Astrocyte of the cerebellum (primary cell): ENCODE measurements around the gene NOC2L.

Experiments
- DNase-seq: peaks from one replicate; pipeline ENCODE4 v3.0.0-alpha.2; 2011; ENCODE audit warnings: low read depth
- H3K4me3 ChIP-seq: 2 replicates; pipeline ENCODE4 v1.5.1; 2011; ENCODE audit warnings: mild to moderate bottlenecking, low read depth, low read length, moderate library complexity
- CTCF ChIP-seq: IDR thresholded peaks from 2 replicates; pipeline ENCODE4 v1.5.1; 2012; ENCODE audit warnings: low read length, low read depth, moderate library complexity, mild to moderate bottlenecking; ENCODE audit errors: missing control alignments
- in situ Hi-C: cut with HindIII; loops from 2 replicates; pipeline ENCODE4 v1.10.0; 2017; ENCODE audit warnings: low sequenced_read_pairs

NOC2L gene

GRCh38 chr1:941588-942383 lies 17.3 kb downstream of the NOC2L start:
- TF ChIP-seq CTCF = no peak
- in situ Hi-C loops = no loop called here
- peak; percentile 73 for DNase-seq

GRCh38 chr1:941015-941587 lies 18.0 kb downstream of the NOC2L start:
- DNase-seq = no peak
- peak overlapping the region; percentile 12 for H3K4me3 ChIP-seq
- in situ Hi-C loops = no loop called here
- no peak for TF ChIP-seq CTCF

More at GRCh38 chr1:941588-942383, 17.3 kb downstream of the NOC2L start:
- H3K4me3 ChIP-seq = peak overlapping the region; percentile 42

DNA sequence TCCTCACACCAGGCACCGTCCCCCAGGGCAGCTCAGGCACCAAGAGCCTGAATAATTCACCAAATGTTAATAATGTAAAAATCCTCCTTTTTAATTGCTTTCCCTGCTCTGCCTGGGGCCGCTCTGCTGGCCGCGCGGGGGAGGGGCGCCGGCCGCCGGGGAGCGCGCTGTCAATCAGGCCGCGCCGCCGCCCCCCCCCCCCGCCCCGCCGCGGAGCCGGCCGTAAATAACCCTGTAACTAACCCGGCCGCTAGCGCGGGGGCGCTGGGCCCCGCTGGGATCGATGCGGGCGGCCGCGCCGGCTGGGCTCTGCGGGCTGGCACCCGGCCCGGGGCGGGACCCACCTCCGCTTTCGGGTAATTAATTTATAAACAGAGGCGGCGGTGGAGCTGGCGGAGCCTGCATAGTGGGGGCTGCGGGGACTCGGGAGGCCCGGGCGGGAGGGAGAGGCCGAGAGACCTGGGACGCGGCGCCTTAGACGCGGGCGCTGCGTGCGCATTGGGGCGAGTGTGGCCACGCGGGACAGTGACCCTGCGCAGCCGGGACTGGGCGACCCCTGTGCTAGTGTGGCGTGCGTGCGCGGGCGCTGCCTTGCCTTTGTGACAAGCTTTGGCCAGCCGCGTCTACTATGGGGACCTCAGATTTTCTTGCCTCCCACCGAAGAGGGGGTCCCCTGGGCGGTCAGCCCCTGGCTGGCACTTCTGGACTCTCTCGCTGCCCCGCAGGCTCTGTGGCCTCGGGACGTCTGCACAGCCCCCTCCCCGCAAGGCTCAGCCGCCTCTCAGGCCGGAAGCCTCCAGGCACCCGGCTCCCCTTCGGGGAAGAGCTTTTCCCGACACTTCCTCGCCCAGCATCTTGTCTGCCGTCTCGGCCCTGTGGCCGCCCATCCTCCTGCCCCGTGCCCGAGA lies 18.7 kb downstream of the NOC2L start:
- in situ Hi-C loops = no loop called here
- peak overlapping the region; percentile 12 for H3K4me3 ChIP-seq
- TF ChIP-seq CTCF = no peak
- peak; percentile 50 for DNase-seq

DNA sequence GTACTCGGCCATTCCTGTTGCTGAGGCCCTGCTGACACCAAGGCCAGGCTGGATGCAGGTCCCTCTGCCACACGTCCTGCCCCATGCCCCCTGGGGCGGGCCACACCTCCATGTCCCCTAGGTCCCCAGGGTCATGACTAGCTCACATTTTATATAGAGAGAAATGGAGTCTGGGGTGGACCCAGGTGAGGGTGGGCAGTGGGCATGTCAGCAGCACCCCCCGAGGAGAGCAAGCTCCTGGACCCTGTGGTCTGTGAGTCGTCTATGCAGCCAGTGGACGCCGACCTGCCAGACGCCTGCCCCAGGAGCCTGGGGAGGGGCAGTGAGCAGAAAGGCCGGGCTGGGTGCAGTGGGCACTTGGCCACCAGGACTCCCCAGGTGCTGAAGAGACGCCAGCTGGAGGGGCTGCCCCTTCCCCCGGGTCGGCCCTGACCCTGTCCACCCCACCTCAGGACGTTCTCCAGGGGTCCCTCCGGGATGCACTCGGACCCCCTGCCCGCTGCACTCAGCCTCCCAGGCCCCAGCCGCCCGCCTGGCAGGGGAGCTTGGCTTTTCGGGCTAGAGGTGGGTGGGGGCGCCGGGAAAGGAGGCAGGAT lies 19.4 kb downstream of the NOC2L start:
- no peak for DNase-seq
- H3K4me3 ChIP-seq = no peak overlapping the region
- TF ChIP-seq CTCF = no peak
- in situ Hi-C loops = no loop called here

GRCh38 chr1:938711-939489 lies 20.2 kb downstream of the NOC2L start:
- H3K4me3 ChIP-seq = no peak overlapping the region
- peak; percentile 5 for TF ChIP-seq CTCF
- DNase-seq = no peak
- in situ Hi-C loops = no loop called here
